ENCODE results near the gene SPATS2.

SPATS2 gene

DNA sequence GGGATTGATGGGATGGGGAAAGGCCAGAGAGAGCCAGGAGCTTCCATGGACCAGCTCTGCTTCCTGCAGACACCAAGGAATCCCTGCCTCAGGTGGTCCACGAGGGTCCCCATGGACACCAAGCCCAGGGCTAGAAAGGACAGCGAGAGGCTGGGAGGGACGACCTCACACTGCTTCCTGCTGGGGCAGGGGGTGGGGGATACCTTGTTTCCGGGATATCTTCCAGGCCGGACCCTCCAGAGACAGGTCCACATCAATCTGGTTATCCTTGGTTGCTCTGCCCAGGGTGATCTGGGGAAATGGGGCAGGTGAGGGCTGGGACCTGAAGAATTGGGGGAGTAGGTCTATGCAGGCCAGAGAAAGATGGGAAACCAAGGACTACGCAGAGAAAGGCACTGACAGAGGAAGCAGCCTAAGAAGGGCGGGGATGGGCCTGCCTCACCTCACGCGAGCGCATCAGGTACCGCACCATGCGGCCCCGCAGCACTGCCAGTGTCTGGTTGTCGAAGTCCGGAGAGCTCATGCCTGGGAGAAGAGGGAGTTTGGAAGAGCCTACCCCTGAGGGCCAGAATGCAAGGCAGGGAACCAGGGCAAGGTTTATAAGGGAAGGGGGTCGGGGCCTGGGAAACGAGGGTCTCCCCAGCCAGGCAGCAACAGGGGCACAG lies 191.9 kb downstream of the SPATS2 start:
- no peak overlapping the region for H3K9ac ChIP-seq (ENCODE audit: low read depth, low read length)
- no peaks in the 10 kb centered on the region for H3K9me3 ChIP-seq (ENCODE audit: control insufficient read depth, insufficient read depth, low read length)
- no peaks in the 10 kb centered on the region for H3K4me1 ChIP-seq (ENCODE audit: control insufficient read depth, insufficient read depth, low read length)
- peaks cover 50% of the 10 kb centered on the region for H3K36me3 ChIP-seq (ENCODE audit: control insufficient read depth, insufficient read depth, low read length)
- H3K4me3 ChIP-seq (ENCODE audit: low read depth, low read length) = no peak overlapping the region
- no peaks in the 10 kb centered on the region for H3K27me3 ChIP-seq (ENCODE audit: control insufficient read depth, insufficient read depth, low read length)

DNA sequence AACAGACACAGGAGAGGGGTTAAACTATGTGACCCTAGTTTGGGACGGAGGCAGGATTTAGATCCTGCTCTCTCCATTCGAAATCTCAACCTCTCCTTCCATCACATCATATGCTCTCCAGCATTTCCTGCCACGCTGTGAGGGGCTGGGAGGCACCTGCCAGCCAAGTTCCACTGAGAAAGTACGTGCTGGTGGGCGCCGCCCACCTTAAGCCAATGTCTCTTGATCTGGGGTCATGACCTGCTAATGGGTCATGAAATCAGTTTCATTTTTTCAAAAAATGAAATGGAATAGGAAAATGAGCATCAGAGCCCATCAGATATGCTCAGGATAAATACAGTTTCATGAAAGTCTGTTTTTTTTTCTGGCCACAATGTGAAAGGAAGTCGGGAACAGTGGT lies 193.4 kb downstream of the SPATS2 start:
- H3K9me3 ChIP-seq (ENCODE audit: control insufficient read depth, insufficient read depth, low read length) = no peaks in the 10 kb centered on the region
- H3K9ac ChIP-seq (ENCODE audit: low read depth, low read length) = no peak overlapping the region
- peaks cover 55% of the 10 kb centered on the region for H3K36me3 ChIP-seq (ENCODE audit: control insufficient read depth, insufficient read depth, low read length)
- no peaks in the 10 kb centered on the region for H3K27me3 ChIP-seq (ENCODE audit: control insufficient read depth, insufficient read depth, low read length)
- H3K4me3 ChIP-seq (ENCODE audit: low read depth, low read length) = no peak overlapping the region
- H3K4me1 ChIP-seq (ENCODE audit: control insufficient read depth, insufficient read depth, low read length) = no peaks in the 10 kb centered on the region

DNA sequence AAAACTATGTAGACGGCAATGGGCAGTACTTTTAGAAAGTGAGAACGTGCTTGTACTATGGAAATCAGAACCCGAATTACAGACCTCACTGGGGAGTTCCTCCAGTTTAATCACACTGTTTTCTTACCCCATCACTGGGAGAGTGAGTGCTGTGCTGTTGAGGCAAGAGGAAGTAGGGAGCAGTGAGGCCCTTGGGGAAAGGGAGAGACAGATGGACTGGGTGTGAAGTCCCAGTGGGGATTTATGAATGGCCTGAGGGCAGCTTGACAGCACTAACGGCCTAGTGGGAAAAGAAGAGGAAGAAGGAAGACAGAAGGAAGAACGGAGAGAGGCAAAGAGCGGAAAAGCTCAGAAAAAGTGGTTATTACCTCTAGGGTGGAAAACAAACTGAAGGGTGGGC lies 195.0 kb downstream of the SPATS2 start:
- H3K27me3 ChIP-seq (ENCODE audit: control insufficient read depth, insufficient read depth, low read length) = no peaks in the 10 kb centered on the region
- H3K4me3 ChIP-seq (ENCODE audit: low read depth, low read length) = no peak overlapping the region
- H3K9ac ChIP-seq (ENCODE audit: low read depth, low read length) = no peak overlapping the region
- H3K4me1 ChIP-seq (ENCODE audit: control insufficient read depth, insufficient read depth, low read length) = peaks cover 4% of the 10 kb centered on the region
- H3K36me3 ChIP-seq (ENCODE audit: control insufficient read depth, insufficient read depth, low read length) = peaks cover 47% of the 10 kb centered on the region
- H3K9me3 ChIP-seq (ENCODE audit: control insufficient read depth, insufficient read depth, low read length) = no peaks in the 10 kb centered on the region

GRCh38 chr12:49562831-49563230 lies 195.6 kb downstream of the SPATS2 start:
- Histone ChIP-seq H3K9ac (ENCODE audit: low read depth, low read length) (no peak overlapping the region), H3K4me3 (ENCODE audit: low read depth, low read length) (no peak overlapping the region), H3K4me1 (ENCODE audit: control insufficient read depth, insufficient read depth, low read length) (peaks cover 4% of the 10 kb centered on the region), H3K9me3 (ENCODE audit: control insufficient read depth, insufficient read depth, low read length) (no peaks in the 10 kb centered on the region), H3K36me3 (ENCODE audit: control insufficient read depth, insufficient read depth, low read length) (peaks cover 47% of the 10 kb centered on the region), H3K27me3 (ENCODE audit: control insufficient read depth, insufficient read depth, low read length) (no peaks in the 10 kb centered on the region)

GRCh38 chr12:49563951-49564685 lies 196.9 kb downstream of the SPATS2 start:
- Histone ChIP-seq H3K9me3 (ENCODE audit: control insufficient read depth, insufficient read depth, low read length) (no peaks in the 10 kb centered on the region), H3K36me3 (ENCODE audit: control insufficient read depth, insufficient read depth, low read length) (peaks cover 36% of the 10 kb centered on the region), H3K4me3 (ENCODE audit: low read depth, low read length) (no peak overlapping the region), H3K4me1 (ENCODE audit: control insufficient read depth, insufficient read depth, low read length) (peaks cover 4% of the 10 kb centered on the region), H3K27me3 (ENCODE audit: control insufficient read depth, insufficient read depth, low read length) (no peaks in the 10 kb centered on the region), H3K9ac (ENCODE audit: low read depth, low read length) (no peak overlapping the region)

DNA sequence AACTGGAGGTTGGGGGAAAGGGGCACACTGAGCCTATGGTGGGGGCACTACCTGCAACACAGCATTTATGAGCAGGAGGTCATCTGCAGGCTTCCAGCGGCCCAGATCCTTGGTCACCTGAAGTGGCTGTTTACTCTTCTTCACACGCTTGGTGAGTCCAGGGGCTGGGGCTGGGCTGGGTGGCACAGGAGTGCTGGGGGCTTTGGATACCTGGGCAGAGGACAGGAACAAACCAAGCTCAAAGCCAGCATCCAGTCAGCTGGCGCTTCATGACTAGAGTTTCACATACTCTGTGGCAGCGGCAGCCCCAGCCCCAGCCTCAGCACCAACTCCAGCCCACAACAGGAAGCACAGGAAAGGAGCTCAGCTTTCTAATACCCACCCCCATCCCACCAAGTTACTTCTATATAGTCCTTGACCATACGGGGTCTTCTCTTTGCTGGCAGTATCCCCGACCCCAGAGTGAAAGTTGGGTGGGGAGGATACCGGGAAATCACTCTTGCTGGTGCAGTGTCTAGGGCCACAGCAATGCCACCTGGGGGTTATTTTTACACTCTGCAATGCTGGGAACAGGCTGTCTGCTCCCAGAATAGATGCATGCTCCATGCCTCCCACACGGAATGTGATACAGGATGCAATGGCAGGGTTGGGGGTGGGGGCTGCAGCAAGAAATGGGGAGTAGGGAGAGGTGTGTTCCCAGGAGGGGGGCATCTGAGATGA lies 197.6 kb downstream of the SPATS2 start:
- H3K9ac ChIP-seq (ENCODE audit: low read depth, low read length) = no peak overlapping the region
- H3K36me3 ChIP-seq (ENCODE audit: control insufficient read depth, insufficient read depth, low read length) = peaks cover 29% of the 10 kb centered on the region
- H3K4me1 ChIP-seq (ENCODE audit: control insufficient read depth, insufficient read depth, low read length) = peaks cover 4% of the 10 kb centered on the region
- H3K4me3 ChIP-seq (ENCODE audit: low read depth, low read length) = no peak overlapping the region
- H3K27me3 ChIP-seq (ENCODE audit: control insufficient read depth, insufficient read depth, low read length) = no peaks in the 10 kb centered on the region
- no peaks in the 10 kb centered on the region for H3K9me3 ChIP-seq (ENCODE audit: control insufficient read depth, insufficient read depth, low read length)

GRCh38 chr12:49565406-49566265 lies 198.4 kb downstream of the SPATS2 start:
- Histone ChIP-seq H3K9me3 (ENCODE audit: control insufficient read depth, insufficient read depth, low read length) (no peaks in the 10 kb centered on the region), H3K36me3 (ENCODE audit: control insufficient read depth, insufficient read depth, low read length) (peaks cover 26% of the 10 kb centered on the region), H3K27me3 (ENCODE audit: control insufficient read depth, insufficient read depth, low read length) (no peaks in the 10 kb centered on the region), H3K4me3 (ENCODE audit: low read depth, low read length) (no peak overlapping the region), H3K9ac (ENCODE audit: low read depth, low read length) (no peak overlapping the region), H3K4me1 (ENCODE audit: control insufficient read depth, insufficient read depth, low read length) (peaks cover 4% of the 10 kb centered on the region)

GRCh38 chr12:49566361-49566760 lies 199.1 kb downstream of the SPATS2 start:
- H3K9me3 ChIP-seq (ENCODE audit: control insufficient read depth, insufficient read depth, low read length) = no peaks in the 10 kb centered on the region
- peaks cover 20% of the 10 kb centered on the region for H3K36me3 ChIP-seq (ENCODE audit: control insufficient read depth, insufficient read depth, low read length)
- no peaks in the 10 kb centered on the region for H3K27me3 ChIP-seq (ENCODE audit: control insufficient read depth, insufficient read depth, low read length)
- no peak overlapping the region for H3K4me3 ChIP-seq (ENCODE audit: low read depth, low read length)
- peak overlapping the region; percentile 92 for H3K9ac ChIP-seq (ENCODE audit: low read depth, low read length)
- peaks cover 4% of the 10 kb centered on the region for H3K4me1 ChIP-seq (ENCODE audit: control insufficient read depth, insufficient read depth, low read length)

DNA sequence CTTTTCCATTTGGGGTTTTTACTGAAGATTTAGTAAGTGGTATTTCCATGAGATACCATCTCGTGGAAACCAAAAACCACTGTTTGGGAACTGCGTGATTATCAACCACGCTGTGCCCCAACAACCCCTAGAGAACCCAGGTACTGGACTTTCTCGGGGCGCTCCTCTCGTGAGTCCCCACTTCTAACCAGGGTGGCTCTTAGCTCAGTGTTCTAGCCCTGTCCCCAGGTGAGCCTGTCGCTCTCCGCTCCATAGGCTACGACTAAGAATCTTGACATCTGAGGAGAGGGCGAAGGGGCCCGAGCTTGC lies 200.0 kb downstream of the SPATS2 start:
- Histone ChIP-seq H3K9me3 (ENCODE audit: control insufficient read depth, insufficient read depth, low read length) (no peaks in the 10 kb centered on the region), H3K27me3 (ENCODE audit: control insufficient read depth, insufficient read depth, low read length) (no peaks in the 10 kb centered on the region), H3K9ac (ENCODE audit: low read depth, low read length) (peak overlapping the region; percentile 92), H3K36me3 (ENCODE audit: control insufficient read depth, insufficient read depth, low read length) (peaks cover 16% of the 10 kb centered on the region), H3K4me1 (ENCODE audit: control insufficient read depth, insufficient read depth, low read length) (peaks cover 4% of the 10 kb centered on the region), H3K4me3 (ENCODE audit: low read depth, low read length) (peak overlapping the region; percentile 97)

- H3K9me3 ChIP-seq (ENCODE audit: control insufficient read depth, insufficient read depth, low read length) = no peaks in the 10 kb centered on the region
- H3K4me1 ChIP-seq (ENCODE audit: control insufficient read depth, insufficient read depth, low read length) = peaks cover 4% of the 10 kb centered on the region
- H3K9ac ChIP-seq (ENCODE audit: low read depth, low read length) = peak within 1 kb of the TSS; percentile 92
- peak within 1 kb of the TSS; percentile 97 for H3K4me3 ChIP-seq (ENCODE audit: low read depth, low read length)
- peaks cover 12% of the 10 kb centered on the region for H3K36me3 ChIP-seq (ENCODE audit: control insufficient read depth, insufficient read depth, low read length)
- no peaks in the 10 kb centered on the region for H3K27me3 ChIP-seq (ENCODE audit: control insufficient read depth, insufficient read depth, low read length)
These were observed 200.6 kb downstream of the SPATS2 start, which contains the start of gene MCRS1 for GRCh38 chr12:49567611-49568441. MCRS1 (minus strand) TSS chr12:49568142; CDS start chr12:49566731, 1,411 bp downstream.
